Coronary artery (tissue), 2 donors: ENCODE results near the gene AGBL4.

Source experiments
- DNase-seq: peaks from one replicate; pipeline ENCODE4 v3.0.0-alpha.2; 2017; ENCODE audit warnings: low spot score
- H3K27ac ChIP-seq, 2 donors: fragments of 200-600 bp; sonication (generic); one replicate each; pipeline ENCODE4 v1.5.1; 2016 to 2019
- H3K4me3 ChIP-seq: fragments of 200-600 bp; sonication (generic); 2 replicates; pipeline ENCODE4 v1.5.1; 2016; ENCODE audit warnings: mild to moderate bottlenecking, moderate library complexity
- TF ChIP-seq, protein P1 (sequence below): fragments of 200-600 bp; sonication (generic); IDR thresholded peaks from one replicate; pipeline ENCODE4 v1.5.1; 2019; ENCODE audit warnings: antibody characterized with exemption

Gene AGBL4

DNA sequence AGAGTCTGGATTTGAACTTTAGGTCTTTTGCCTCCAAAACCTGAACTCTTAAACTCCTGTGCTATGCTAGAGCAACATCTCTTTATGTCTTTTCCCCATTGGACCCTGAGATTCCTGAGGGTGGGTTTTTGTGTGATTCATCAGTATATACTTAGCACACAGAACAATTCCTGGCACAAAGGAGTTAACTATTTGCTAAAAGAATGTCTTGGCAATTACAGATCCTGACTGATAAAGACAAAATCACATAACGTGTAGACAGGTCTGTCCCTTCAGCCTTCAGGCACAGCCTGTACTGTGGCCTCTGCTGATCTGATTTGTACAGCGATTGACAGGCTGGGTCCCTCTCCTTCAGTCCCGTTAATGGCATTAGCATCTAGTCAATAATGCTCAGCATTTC is 1084.7 kb downstream of the AGBL4 start:
- Histone ChIP-seq H3K4me3 (no peak overlapping the region), H3K27ac (no peak overlapping the region)
- TF ChIP-seq, protein P1, sequence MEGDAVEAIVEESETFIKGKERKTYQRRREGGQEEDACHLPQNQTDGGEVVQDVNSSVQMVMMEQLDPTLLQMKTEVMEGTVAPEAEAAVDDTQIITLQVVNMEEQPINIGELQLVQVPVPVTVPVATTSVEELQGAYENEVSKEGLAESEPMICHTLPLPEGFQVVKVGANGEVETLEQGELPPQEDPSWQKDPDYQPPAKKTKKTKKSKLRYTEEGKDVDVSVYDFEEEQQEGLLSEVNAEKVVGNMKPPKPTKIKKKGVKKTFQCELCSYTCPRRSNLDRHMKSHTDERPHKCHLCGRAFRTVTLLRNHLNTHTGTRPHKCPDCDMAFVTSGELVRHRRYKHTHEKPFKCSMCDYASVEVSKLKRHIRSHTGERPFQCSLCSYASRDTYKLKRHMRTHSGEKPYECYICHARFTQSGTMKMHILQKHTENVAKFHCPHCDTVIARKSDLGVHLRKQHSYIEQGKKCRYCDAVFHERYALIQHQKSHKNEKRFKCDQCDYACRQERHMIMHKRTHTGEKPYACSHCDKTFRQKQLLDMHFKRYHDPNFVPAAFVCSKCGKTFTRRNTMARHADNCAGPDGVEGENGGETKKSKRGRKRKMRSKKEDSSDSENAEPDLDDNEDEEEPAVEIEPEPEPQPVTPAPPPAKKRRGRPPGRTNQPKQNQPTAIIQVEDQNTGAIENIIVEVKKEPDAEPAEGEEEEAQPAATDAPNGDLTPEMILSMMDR, result no peak
- DNase-seq, result no peak

DNA sequence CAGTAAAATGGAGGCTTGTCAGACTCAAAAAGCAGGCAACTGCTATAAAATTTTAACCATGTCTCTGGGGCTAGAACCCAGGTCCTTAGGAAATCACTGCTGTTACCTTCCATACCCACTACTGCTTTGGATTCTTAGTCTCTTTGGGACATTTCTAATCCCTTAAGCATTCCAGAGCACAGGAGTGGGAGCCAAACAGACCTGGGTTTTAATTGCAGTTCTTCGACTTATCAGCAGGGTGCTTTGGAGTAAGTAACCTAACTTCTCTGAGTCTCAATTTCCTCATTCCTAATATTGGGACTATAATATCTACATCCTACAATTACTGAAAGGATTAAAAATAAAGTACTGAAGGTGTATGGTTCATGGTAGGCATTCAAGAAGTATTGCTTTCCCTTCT is 1086.0 kb downstream of the AGBL4 start:
- DNase-seq, result no peak
- Histone ChIP-seq H3K27ac (no peak overlapping the region), H3K4me3 (no peak overlapping the region)
- TF ChIP-seq, protein P1, result no peak

DNA sequence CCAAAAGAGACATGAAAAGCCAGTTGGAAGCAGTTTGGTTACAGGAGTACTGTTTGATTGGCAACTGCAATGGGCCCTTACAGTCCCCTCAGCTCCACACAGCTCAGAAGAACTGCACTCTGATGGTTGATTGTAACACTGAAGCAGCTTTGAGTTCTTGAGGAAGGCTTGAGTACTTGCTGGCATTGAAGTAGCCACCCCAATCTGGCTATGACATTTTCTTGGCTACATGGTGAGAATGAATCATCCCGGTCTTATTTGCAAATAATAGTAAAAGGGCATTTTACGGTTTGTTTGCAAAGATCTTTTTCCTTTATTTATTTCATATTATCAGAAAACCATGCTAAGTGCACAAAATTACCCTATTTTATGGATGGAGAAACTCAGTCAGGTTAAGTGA is 1087.3 kb downstream of the AGBL4 start:
- no peak overlapping the region for H3K4me3 ChIP-seq
- no peak for DNase-seq
- no peak overlapping the region for H3K27ac ChIP-seq
- TF ChIP-seq, protein P1, result no peak

DNA sequence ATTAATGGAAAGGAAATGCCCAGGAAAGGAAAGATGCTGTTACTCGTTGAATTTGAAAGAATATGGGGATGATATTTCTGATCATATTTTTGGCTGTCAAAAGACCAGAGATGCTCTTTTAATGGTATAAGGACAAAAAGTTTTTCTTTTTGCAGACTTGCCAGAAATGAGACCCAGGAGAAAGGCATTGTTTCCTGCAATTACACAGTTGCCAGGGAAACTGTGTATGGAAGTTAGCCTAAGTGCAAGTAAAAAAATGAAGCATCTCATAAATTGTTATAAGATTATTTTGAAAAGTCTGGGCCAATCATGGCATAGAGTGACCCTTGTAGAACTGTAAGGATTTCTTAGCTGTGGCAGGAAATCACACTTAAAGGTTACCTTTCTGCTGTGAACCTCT is 1091.4 kb downstream of the AGBL4 start:
- Histone ChIP-seq H3K27ac (no peak overlapping the region), H3K4me3 (no peak overlapping the region)
- TF ChIP-seq, protein P1, result no peak
- DNase-seq, result no peak

DNA sequence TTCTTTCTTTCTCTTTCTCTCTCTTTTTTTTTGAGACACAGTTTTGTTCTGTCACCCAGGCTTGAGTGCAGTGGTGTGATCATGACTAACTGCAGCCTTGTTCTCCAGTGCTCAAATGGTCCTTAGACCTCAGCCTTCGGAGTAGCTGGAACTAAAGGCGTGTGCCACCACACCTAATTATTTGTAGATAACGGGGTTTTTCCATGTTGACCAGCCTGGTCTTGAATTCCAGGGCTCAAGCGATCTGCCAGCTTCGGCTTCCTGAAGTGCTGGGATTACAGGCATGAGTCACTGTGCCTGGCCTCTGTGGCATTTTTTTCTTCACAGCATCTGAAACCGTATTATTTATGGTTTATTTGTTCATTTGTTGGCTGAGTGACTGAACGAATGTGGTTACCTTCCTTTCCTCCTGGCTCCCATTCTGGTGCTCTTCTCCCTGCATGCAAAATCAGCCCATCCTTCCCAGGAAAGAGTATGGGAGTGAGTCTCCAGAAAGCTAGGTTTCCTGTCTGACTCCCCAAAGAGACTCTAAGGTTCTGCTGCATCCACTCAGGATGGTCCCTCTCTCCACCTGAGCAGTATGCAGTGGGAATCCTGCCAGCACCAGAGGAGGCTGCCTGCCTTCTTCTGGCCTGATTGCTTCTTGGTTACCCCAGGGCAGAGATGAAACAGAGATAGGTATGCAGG is 1092.1 kb downstream of the AGBL4 start:
- H3K4me3 ChIP-seq, result no peak overlapping the region
- DNase-seq, result no peak
- TF ChIP-seq, protein P1, result no peak
- no peak overlapping the region for H3K27ac ChIP-seq

DNA sequence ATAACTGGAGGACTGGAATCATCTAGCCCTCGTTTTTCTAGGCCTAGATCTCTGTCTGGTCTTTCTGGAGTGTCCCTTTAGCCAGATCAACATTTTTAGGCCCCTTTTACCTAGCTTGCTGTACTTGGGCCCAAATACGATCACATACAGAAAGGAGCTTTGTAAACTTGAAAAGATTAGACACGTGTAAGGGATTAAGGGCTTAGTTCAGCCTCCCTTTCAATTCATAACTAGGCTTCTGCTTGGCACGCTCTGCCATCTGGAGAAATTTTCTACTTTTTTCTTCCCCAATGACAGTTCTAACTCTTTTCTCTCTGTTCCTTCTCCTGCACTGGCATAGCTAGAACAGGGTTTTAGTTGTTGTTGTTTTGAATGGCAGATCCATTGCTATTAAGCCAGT is 1093.7 kb downstream of the AGBL4 start:
- Histone ChIP-seq H3K4me3 (no peak overlapping the region), H3K27ac (no peak overlapping the region)
- no peak for DNase-seq
- TF ChIP-seq, protein P1, result no peak

DNA sequence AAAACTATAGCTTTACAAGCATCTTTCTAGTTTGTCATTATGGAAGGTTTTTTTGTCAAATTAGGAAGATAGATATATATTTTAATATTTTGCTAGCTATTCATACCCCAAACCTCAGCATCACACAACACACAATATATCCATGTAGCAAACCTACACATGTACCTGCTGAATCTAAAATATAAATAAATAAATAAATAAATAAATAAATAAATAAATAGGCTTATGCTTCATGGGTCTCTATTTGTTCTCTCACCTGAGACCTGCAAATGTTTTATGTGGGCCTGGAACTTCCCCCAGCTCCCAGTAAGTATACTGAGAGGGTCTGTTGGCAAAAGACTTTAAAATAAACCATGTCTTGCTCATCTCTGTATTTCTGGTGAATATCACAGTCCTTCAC is 1099.7 kb downstream of the AGBL4 start:
- TF ChIP-seq, protein P1, result no peak
- H3K4me3 ChIP-seq, result no peak overlapping the region
- no peak for DNase-seq
- H3K27ac ChIP-seq, result no peak overlapping the region
